HG03520 (cell line): ENCODE data around the gene ZNF346.
A peak's percentile ranks its signal among the peaks of the same experiment; 100 is the strongest.
"Not testable (repeated sequence)": the region's sequence is repeated elsewhere in the genome, so short reads cannot be mapped to it uniquely, and the experiment has no call there.

ENCODE experiments used
- ATAC-seq: cut with Tn5 transposase; IDR thresholded peaks from one replicate; pipeline ENCODE4 v1.9.1; 2021; ENCODE audit warnings: mild to moderate bottlenecking, moderate library complexity; ENCODE audit not compliant: unreplicated experiment

ZNF346 gene

GRCh38 chr5:177022386-177023302, at the start of gene ZNF346:
TSS of gene ZNF346 (plus strand) at chr5:177022696. CDS start at chr5:177022739, 43 bp downstream.
- ATAC-seq, result peak; percentile 93

- no peak for ATAC-seq
Measured at GRCh38 chr5:176979669-176980068, 42.8 kb upstream of the ZNF346 start.

GRCh38 chr5:176980818-176981217, 41.7 kb upstream of the ZNF346 start:
- no peak for ATAC-seq

GRCh38 chr5:176983112-176983511, 39.4 kb upstream of the ZNF346 start:
- not testable (repeated sequence) for ATAC-seq

- not testable (repeated sequence) for ATAC-seq
Measured at GRCh38 chr5:176983593-176983992, 38.9 kb upstream of the ZNF346 start.

GRCh38 chr5:176984176-176984575, 38.3 kb upstream of the ZNF346 start:
- not testable (repeated sequence) for ATAC-seq

GRCh38 chr5:176985516-176985915, 37.0 kb upstream of the ZNF346 start:
- no peak for ATAC-seq

- no peak for ATAC-seq
Measured at GRCh38 chr5:176986280-176986679, 36.2 kb upstream of the ZNF346 start.

- no peak for ATAC-seq
Measured at GRCh38 chr5:176987583-176987982, 34.9 kb upstream of the ZNF346 start.

- not testable (repeated sequence) for ATAC-seq
Measured at GRCh38 chr5:176993081-176993480, 29.4 kb upstream of the ZNF346 start.

- ATAC-seq, result no peak
Measured at GRCh38 chr5:176994460-176995121, 27.9 kb upstream of the ZNF346 start.

- ATAC-seq, result no peak
Measured at GRCh38 chr5:176995122-176995490, 27.4 kb upstream of the ZNF346 start.

GRCh38 chr5:176995896-176996767, 26.4 kb upstream of the ZNF346 start:
- no peak for ATAC-seq

GRCh38 chr5:176996780-176997179, 25.7 kb upstream of the ZNF346 start:
- ATAC-seq, result no peak

- ATAC-seq, result no peak
Measured at GRCh38 chr5:176998828-176999227, 23.7 kb upstream of the ZNF346 start.

GRCh38 chr5:176999526-176999925, 23.0 kb upstream of the ZNF346 start:
- ATAC-seq, result not testable (repeated sequence)

GRCh38 chr5:177003649-177004048, 18.8 kb upstream of the ZNF346 start:
- ATAC-seq, result no peak

GRCh38 chr5:177004961-177005360, 17.5 kb upstream of the ZNF346 start:
- ATAC-seq, result no peak

- ATAC-seq, result peak; percentile 41
Measured at GRCh38 chr5:177005619-177006264, 16.8 kb upstream of the ZNF346 start.

- peak; percentile 69 for ATAC-seq
Measured at GRCh38 chr5:177006265-177006972, 16.1 kb upstream of the ZNF346 start, which contains the start of gene UIMC1. TSS of gene UIMC1 (minus strand) at chr5:177006779. CDS start at chr5:176982615, 24,164 bp downstream.
